Brain microvascular endothelial cell (primary cell): ENCODE measurements around the gene EIPR1.
A peak's percentile ranks its signal among the peaks of the same experiment; 100 is the strongest.
"Not testable (repeated sequence)": the region's sequence is repeated elsewhere in the genome, so short reads cannot be mapped to it uniquely, and the experiment has no call there.

ENCODE experiments used
- DNase-seq: peaks from one replicate; pipeline ENCODE4 v3.0.0-alpha.2; 2020
- H3K27ac ChIP-seq: fragments of 250-450 bp; sonication (Bioruptor Pico); 2 replicates; pipeline ENCODE4 v1.5.1; 2020; ENCODE audit warnings: mild to moderate bottlenecking, moderate library complexity
- H3K27me3 ChIP-seq: fragments of 250-450 bp; sonication (Bioruptor Pico); replicated peaks from 2 replicates; pipeline ENCODE4 v1.5.1; 2020; ENCODE audit warnings: mild to moderate bottlenecking
- H3K36me3 ChIP-seq: fragments of 250-450 bp; sonication (Bioruptor Pico); replicated peaks from 2 replicates; pipeline ENCODE4 v1.5.1; 2020; ENCODE audit warnings: mild to moderate bottlenecking
- H3K4me3 ChIP-seq: 2 replicates; pipeline ENCODE4 v1.5.1; 2011; ENCODE audit warnings: low read depth, mild to moderate bottlenecking, control low read depth, low read length, moderate library complexity
- CTCF ChIP-seq: IDR thresholded peaks from 2 replicates; pipeline ENCODE4 v1.5.1; 2011; ENCODE audit warnings: low read depth, mild to moderate bottlenecking, moderate library complexity, low read length, control low read depth, inconsistent platforms; ENCODE audit errors: missing control alignments
- in situ Hi-C: cut with HindIII; loops from 2 replicates; pipeline ENCODE4 v1.10.0; 2017; ENCODE audit warnings: low sequenced_read_pairs, low pct_ligation_motif_present

EIPR1 gene

GRCh38 chr2:3285901-3286645, 91.5 kb downstream of the EIPR1 start:
- H3K27ac ChIP-seq = no peak overlapping the region

GRCh38 chr2:3284657-3285630, 92.7 kb downstream of the EIPR1 start:
- Histone ChIP-seq H3K36me3 (no peaks in the 10 kb centered on the region), H3K27ac (no peak overlapping the region), H3K4me3 (no peak overlapping the region), H3K27me3 (no peaks in the 10 kb centered on the region)
- no peak for DNase-seq
- in situ Hi-C loops = no loop called here
- no peak for TF ChIP-seq CTCF

More at GRCh38 chr2:3285901-3286645, 91.5 kb downstream of the EIPR1 start:
- TF ChIP-seq CTCF = no peak
- DNase-seq = no peak
- Histone ChIP-seq H3K4me3 (no peak overlapping the region), H3K36me3 (no peaks in the 10 kb centered on the region), H3K27me3 (no peaks in the 10 kb centered on the region)
- in situ Hi-C loops = no loop called here

GRCh38 chr2:3283876-3284656, 93.6 kb downstream of the EIPR1 start:
- DNase-seq, H3K36me3 ChIP-seq, H3K27ac ChIP-seq, H3K27me3 ChIP-seq, H3K4me3 ChIP-seq, in situ Hi-C loops: not testable (repeated sequence)

- DNase-seq = no peak
- H3K36me3 ChIP-seq = no peaks in the 10 kb centered on the region
- no peak for TF ChIP-seq CTCF
- H3K27me3 ChIP-seq = no peaks in the 10 kb centered on the region
- H3K27ac ChIP-seq = no peak overlapping the region
- H3K4me3 ChIP-seq = no peak overlapping the region
- in situ Hi-C loops = no loop called here
These were observed 94.4 kb downstream of the EIPR1 start for GRCh38 chr2:3283206-3283605.

GRCh38 chr2:3282056-3282998, 95.3 kb downstream of the EIPR1 start:
- DNase-seq = peak; percentile 11
- Histone ChIP-seq H3K27me3 (no peaks in the 10 kb centered on the region), H3K36me3 (no peaks in the 10 kb centered on the region), H3K27ac (no peak overlapping the region), H3K4me3 (no peak overlapping the region)
- TF ChIP-seq CTCF = no peak
- in situ Hi-C loops = no loop called here
